B cell (primary cell): ENCODE results near the gene MS4A5. TPM values are rescaled to one million over a fixed set of nuclear protein-coding genes. Genes with fewer than 3 reads are reported as not detected.

ENCODE experiments used
- ATAC-seq: fragments of 200-7000 bp; cut with Tn5 transposase; one replicate; pipeline ENCODE4 v1.10.0; 2021; ENCODE audit warnings: low read depth, mild to moderate bottlenecking, moderate number of reproducible peaks, moderate library complexity
- CTCF ChIA-PET: fragments of 350-600 bp; sonication (Branson Sonifier 250); formaldehyde crosslinking; loops from one replicate; lab custom pipeline; 2021; ENCODE audit warnings: antibody characterized with exemption, inconsistent platforms; lab: Charles Lee
- POLR2A ChIA-PET: fragments of 350-600 bp; sonication (Branson Sonifier 250); formaldehyde crosslinking; loops from one replicate; lab custom pipeline; 2021; ENCODE audit warnings: antibody characterized with exemption; lab: Charles Lee
- DNase-seq: peaks from one replicate; pipeline ENCODE4 v3.0.0; 2013
- H2AFZ ChIP-seq: 2 replicates; pipeline ENCODE4 v1.6.1; 2012; ENCODE audit warnings: mild to moderate bottlenecking, low read depth, low read length; ENCODE audit not compliant: insufficient read depth, poor library complexity, severe bottlenecking
- H3K27ac ChIP-seq, 2 donors: 1 replicate in 1 of 2; 2 replicates in 1 of 2; pipeline ENCODE4 v1.5.1; 2012 to 2013; ENCODE audit warnings: low read length in 2 of 2, mild to moderate bottlenecking in 2 of 2, moderate library complexity in 1 of 2
- H3K27me3 ChIP-seq, 4 experiments: fragments of 200-600 bp in 1 of 4; sonication (generic) in 1 of 4; replicated peaks in 1 of 4; 1 replicate in 2 of 4; 2 replicates in 2 of 4; pipeline versions ENCODE4 v1.6.1 to v1.7.0; 2013 to 2016; ENCODE audit warnings: low read length in 3 of 4, mild to moderate bottlenecking in 2 of 4, mixed read lengths in 1 of 4, moderate library complexity in 1 of 4; ENCODE audit not compliant: insufficient read depth in 4 of 4, control insufficient read depth in 3 of 4; ENCODE audit errors: control extremely low read depth in 1 of 4
- H3K36me3 ChIP-seq, 2 experiments: replicated peaks in 1 of 2; 1 replicate in 1 of 2; 2 replicates in 1 of 2; pipeline versions ENCODE4 v1.6.1 to v1.7.1; 2013; ENCODE audit warnings: low read length in 1 of 2; ENCODE audit not compliant: insufficient read depth in 2 of 2, control insufficient read depth in 1 of 2; ENCODE audit errors: control extremely low read depth in 1 of 2, extremely low read depth in 1 of 2
- H3K4me1 ChIP-seq, 2 donors: fragments of 200-600 bp in 1 of 2; sonication (generic) in 1 of 2; 1 replicate in 1 of 2; 2 replicates in 1 of 2; pipeline versions ENCODE4 v1.5.1 to v1.6.1; 2013 to 2017; ENCODE audit warnings: low read length in 2 of 2; ENCODE audit not compliant: control insufficient read depth in 2 of 2, insufficient read depth in 2 of 2
- H3K4me2 ChIP-seq: replicated peaks from 2 replicates; pipeline ENCODE3; 2012; ENCODE audit warnings: mild to moderate bottlenecking, low read depth, low read length; ENCODE audit not compliant: poor library complexity, severe bottlenecking
- H3K4me3 ChIP-seq, 5 experiments: fragments of 200-600 bp in 1 of 5; sonication (generic) in 1 of 5; 1 replicate in 3 of 5; 2 replicates in 2 of 5; pipeline versions ENCODE4 v1.5.1 to v1.7.0; 2011 to 2016; ENCODE audit warnings: low read length in 4 of 5, mild to moderate bottlenecking in 4 of 5, low read depth in 2 of 5, control low read depth in 1 of 5, moderate library complexity in 1 of 5; ENCODE audit not compliant: insufficient read depth in 1 of 5; ENCODE audit errors: control extremely low read depth in 1 of 5, extremely low read depth in 1 of 5
- H3K79me2 ChIP-seq: fragments of 200-600 bp; sonication (generic); one replicate; pipeline ENCODE4 v1.6.0; 2016; ENCODE audit warnings: low read length; ENCODE audit not compliant: control insufficient read depth, insufficient read depth
- H3K9ac ChIP-seq: fragments of 200-600 bp; sonication (generic); 2 replicates; pipeline ENCODE4 v1.6.1; 2017; ENCODE audit warnings: mild to moderate bottlenecking, low read length, moderate library complexity
- H3K9me3 ChIP-seq, 3 donors: one replicate each; pipeline versions ENCODE4 v1.6.1 to v1.7.1; 2013; ENCODE audit warnings: low read length in 2 of 3; ENCODE audit not compliant: control insufficient read depth in 2 of 3, insufficient read depth in 1 of 3; ENCODE audit errors: control extremely low read depth in 1 of 3
- H4K20me1 ChIP-seq: 2 replicates; pipeline ENCODE4 v1.6.0; 2012; ENCODE audit warnings: mild to moderate bottlenecking, low read length; ENCODE audit not compliant: insufficient read depth, control insufficient read depth, poor library complexity, severe bottlenecking
- H3K27ac Mint-ChIP-seq: one replicate; pipeline ENCODE4 v1.8.0; 2021; ENCODE audit warnings: mixed read lengths
- H3K27me3 Mint-ChIP-seq: one replicate; pipeline ENCODE4 v1.8.0; 2021; ENCODE audit warnings: mixed read lengths
- H3K4me1 Mint-ChIP-seq: one replicate; pipeline ENCODE4 v1.8.0; 2021; ENCODE audit warnings: mixed read lengths
- H3K4me3 Mint-ChIP-seq: one replicate; pipeline ENCODE4 v1.8.0; 2021; ENCODE audit warnings: mixed read lengths
- H3K9me3 Mint-ChIP-seq: one replicate; pipeline ENCODE4 v1.8.0; 2022; ENCODE audit warnings: mixed read lengths; ENCODE audit not compliant: insufficient read depth
- EZH2 ChIP-seq: IDR thresholded peaks from 2 replicates; pipeline ENCODE4 v1.6.1; 2012; ENCODE audit warnings: borderline replicate concordance, low read depth, mild to moderate bottlenecking, moderate library complexity, low read length; ENCODE audit not compliant: insufficient read depth, poor library complexity, severe bottlenecking
- WGBS: methylation state at CpG from one replicate; pipeline ENCODE4 v1.1.5; 2013; ENCODE audit warnings: missing lambda C conversion rate; ENCODE audit not compliant: insufficient coverage; 5-methylcytosine and 5-hydroxymethylcytosine counted together
- intact Hi-C: fragments of 100-400 bp; cut with micrococcal nuclease; formaldehyde crosslinking; loops from one replicate; pipeline ENCODE4 v1.10.0; 2022
- polyA plus RNA-seq: library from polyadenylated mRNA; depleted of rRNA; stranded (reverse); fragments of >200 nt; gene quantifications from 2 replicates; pipeline ENCODE4 v1.2.3, GENCODE V29; 2012
- total RNA-seq, 2 donors: library from RNA; stranded (reverse); fragments of 120-200 nt in 1 of 2; gene quantifications; 1 replicate in 1 of 2; 2 replicates in 1 of 2; pipeline versions ENCODE4 v1.2.3 to v1.2.4, GENCODE V29; 2013 to 2022
- TF ChIP-seq, protein P1 (sequence below): fragments of 200-600 bp; IDR thresholded peaks from one replicate; pipeline ENCODE4 v1.8.0; 2022; ENCODE audit warnings: antibody characterized with exemption, mild to moderate bottlenecking

MS4A5 gene
- total and polyA plus RNA-seq, 2 donors (not counting 1 experiment from before 2014, with no cell fraction given): not detected

DNA sequence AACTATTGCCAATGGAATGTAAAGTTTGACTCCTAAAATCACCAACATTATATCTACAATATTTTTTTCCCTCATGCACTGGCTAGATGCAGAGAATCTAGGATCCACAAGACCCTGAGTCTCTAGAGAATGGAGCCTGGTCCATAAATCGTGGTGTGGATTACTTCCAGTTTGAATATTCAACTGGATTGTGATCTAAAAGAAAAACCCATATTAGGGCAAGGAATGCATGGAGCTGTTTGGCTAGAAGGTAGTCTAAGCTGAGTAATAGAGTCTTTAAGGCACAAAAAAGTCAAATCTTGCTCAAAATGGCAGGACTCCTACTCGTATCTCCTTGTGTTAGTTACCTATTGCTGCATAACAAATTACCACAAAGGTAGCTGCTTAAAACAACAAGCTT lies 9.4 kb upstream of the MS4A5 start:
- H3K4me3 ChIP-seq: no peak overlapping the region
- intact Hi-C loops: no loop called here
- WGBS: no CpG with 5 or more reads among the region's 2 CpGs
- no peaks in the 10 kb centered on the region for H3K79me2 ChIP-seq
- ChIA-PET CTCF (interaction anchor here (0.9 kb wide), 1 partner anchor 64 kb away, joined by 4 read pairs; no protein-coding TSS in a partner anchor), POLR2A (no interaction called here)
- DNase-seq: no peak
- peaks cover 3 to 5% (median 3%) of the 10 kb centered on the region in 3 donors for H3K9me3 ChIP-seq
- H3K27ac Mint-ChIP-seq: no peak overlapping the region
- H3K4me1 Mint-ChIP-seq: peaks cover 16% of the 10 kb centered on the region
- peaks cover 2% of the 10 kb centered on the region for H3K9me3 Mint-ChIP-seq
- no peak for TF ChIP-seq EZH2
- H3K27me3 ChIP-seq: no peaks in the 10 kb centered on the region
- peaks cover 0 to 7% of the 10 kb centered on the region in 2 donors for H3K4me1 ChIP-seq
- no peak overlapping the region for H2AFZ ChIP-seq
- H3K27me3 Mint-ChIP-seq: no peaks in the 10 kb centered on the region
- no peaks in the 10 kb centered on the region for H4K20me1 ChIP-seq
- peaks cover 2 to 11% of the 10 kb centered on the region in 2 experiments for H3K36me3 ChIP-seq
- H3K4me2 ChIP-seq: no peak overlapping the region
- no peak for ATAC-seq
- H3K27ac ChIP-seq: no peak overlapping the region
- no peak overlapping the region for H3K4me3 Mint-ChIP-seq
- no peak overlapping the region for H3K9ac ChIP-seq

GRCh38 chr11:60422609-60423008 lies 6.8 kb upstream of the MS4A5 start:
- H2AFZ ChIP-seq: no peak overlapping the region

More at GRCh38 chr11:60422609-60423008, 6.8 kb upstream of the MS4A5 start:
- no CpG with 5 or more reads among the region's 1 CpG for WGBS
- H3K9me3 Mint-ChIP-seq: no peaks in the 10 kb centered on the region
- ChIA-PET POLR2A (no interaction called here), CTCF (interaction anchor here (1.1 kb wide), 1 partner anchor 353 kb away, joined by 3 read pairs; no protein-coding TSS in a partner anchor)
- ATAC-seq (no peak), DNase-seq (no peak)
- H3K27ac ChIP-seq: no peak overlapping the region
- no peak overlapping the region for H3K4me3 Mint-ChIP-seq
- H3K27ac Mint-ChIP-seq: no peak overlapping the region
- H3K36me3 ChIP-seq: no peaks in the 10 kb centered on the region
- H3K4me1 ChIP-seq: no peaks in the 10 kb centered on the region
- no peaks in the 10 kb centered on the region for H3K27me3 Mint-ChIP-seq
- H4K20me1 ChIP-seq: no peaks in the 10 kb centered on the region
- H3K4me2 ChIP-seq: no peak overlapping the region
- intact Hi-C loops: no loop called here
- H3K27me3 ChIP-seq: no peaks in the 10 kb centered on the region
- H3K79me2 ChIP-seq: no peaks in the 10 kb centered on the region
- H3K9ac ChIP-seq: no peak overlapping the region
- H3K4me3 ChIP-seq: no peak overlapping the region
- TF ChIP-seq, protein P1, sequence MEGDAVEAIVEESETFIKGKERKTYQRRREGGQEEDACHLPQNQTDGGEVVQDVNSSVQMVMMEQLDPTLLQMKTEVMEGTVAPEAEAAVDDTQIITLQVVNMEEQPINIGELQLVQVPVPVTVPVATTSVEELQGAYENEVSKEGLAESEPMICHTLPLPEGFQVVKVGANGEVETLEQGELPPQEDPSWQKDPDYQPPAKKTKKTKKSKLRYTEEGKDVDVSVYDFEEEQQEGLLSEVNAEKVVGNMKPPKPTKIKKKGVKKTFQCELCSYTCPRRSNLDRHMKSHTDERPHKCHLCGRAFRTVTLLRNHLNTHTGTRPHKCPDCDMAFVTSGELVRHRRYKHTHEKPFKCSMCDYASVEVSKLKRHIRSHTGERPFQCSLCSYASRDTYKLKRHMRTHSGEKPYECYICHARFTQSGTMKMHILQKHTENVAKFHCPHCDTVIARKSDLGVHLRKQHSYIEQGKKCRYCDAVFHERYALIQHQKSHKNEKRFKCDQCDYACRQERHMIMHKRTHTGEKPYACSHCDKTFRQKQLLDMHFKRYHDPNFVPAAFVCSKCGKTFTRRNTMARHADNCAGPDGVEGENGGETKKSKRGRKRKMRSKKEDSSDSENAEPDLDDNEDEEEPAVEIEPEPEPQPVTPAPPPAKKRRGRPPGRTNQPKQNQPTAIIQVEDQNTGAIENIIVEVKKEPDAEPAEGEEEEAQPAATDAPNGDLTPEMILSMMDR: no peak
- no peak for TF ChIP-seq EZH2
- H3K4me1 Mint-ChIP-seq: peaks cover 4% of the 10 kb centered on the region
- peaks cover 1 to 5% (median 3%) of the 10 kb centered on the region in 3 donors for H3K9me3 ChIP-seq
